Measurements from ENCODE around the gene PCDHAC2. TPM values are rescaled to one million over a fixed set of nuclear protein-coding genes. Genes with fewer than 3 reads are reported as not detected.

PCDHAC2 gene
- total RNA-seq, 6 experiments from 2014 or later: not detected

DNA sequence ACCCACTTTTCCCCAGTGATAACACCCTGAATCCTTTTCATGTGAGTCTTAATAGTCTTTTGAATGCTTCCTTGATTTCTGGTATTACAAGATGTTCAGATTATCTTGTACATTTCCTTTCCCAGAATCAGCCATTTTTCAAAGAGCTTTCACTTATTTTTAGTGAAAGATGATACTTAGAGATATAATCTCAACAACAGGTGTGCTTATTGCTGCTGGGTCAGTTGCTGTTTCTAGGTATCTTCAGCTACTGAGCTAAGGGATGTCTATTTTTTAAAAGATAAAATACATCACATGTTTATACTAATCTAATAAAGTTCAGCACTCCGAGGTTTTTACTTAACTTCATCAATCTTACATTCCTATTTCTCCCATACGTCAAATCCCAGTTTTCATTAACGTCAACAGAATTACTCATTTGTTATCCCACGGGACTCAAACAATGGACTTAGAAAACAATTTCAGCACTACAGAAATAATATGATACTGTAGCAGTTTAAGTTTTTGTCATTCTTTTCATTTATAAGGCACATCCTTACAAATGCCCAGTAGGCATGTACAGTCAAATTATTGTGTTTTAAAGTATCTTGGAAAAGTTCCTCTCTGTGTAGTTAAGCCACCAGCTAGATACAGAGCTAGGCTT is 31.2 kb upstream of the PCDHAC2 start:
- peaks cover 9% of the 10 kb centered on the region; the same call in 1 of the 2 replicates for H3K9me3 Mint-ChIP-seq
- H3K4me1 Mint-ChIP-seq (ENCODE audit: low read depth): no peaks in the 10 kb centered on the region
- no peaks in the 10 kb centered on the region; the same call in 1 of the 2 replicates for H3K27me3 Mint-ChIP-seq (ENCODE audit: insufficient read depth)
- no peak overlapping the region for H3K27ac Mint-ChIP-seq
- DNase-seq: no peak
- TF ChIP-seq, protein P1, sequence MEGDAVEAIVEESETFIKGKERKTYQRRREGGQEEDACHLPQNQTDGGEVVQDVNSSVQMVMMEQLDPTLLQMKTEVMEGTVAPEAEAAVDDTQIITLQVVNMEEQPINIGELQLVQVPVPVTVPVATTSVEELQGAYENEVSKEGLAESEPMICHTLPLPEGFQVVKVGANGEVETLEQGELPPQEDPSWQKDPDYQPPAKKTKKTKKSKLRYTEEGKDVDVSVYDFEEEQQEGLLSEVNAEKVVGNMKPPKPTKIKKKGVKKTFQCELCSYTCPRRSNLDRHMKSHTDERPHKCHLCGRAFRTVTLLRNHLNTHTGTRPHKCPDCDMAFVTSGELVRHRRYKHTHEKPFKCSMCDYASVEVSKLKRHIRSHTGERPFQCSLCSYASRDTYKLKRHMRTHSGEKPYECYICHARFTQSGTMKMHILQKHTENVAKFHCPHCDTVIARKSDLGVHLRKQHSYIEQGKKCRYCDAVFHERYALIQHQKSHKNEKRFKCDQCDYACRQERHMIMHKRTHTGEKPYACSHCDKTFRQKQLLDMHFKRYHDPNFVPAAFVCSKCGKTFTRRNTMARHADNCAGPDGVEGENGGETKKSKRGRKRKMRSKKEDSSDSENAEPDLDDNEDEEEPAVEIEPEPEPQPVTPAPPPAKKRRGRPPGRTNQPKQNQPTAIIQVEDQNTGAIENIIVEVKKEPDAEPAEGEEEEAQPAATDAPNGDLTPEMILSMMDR (IDR thresholded peaks at IDR 0.05): no peak
- H3K4me3 Mint-ChIP-seq: no peak overlapping the region
- H3K36me3 Mint-ChIP-seq (ENCODE audit: low read depth): no peaks in the 10 kb centered on the region

- Mint-ChIP-seq H3K27me3 (ENCODE audit: insufficient read depth) (no peaks in the 10 kb centered on the region), H3K9me3 (peaks cover 40% of the 10 kb centered on the region), H3K4me3 (no peak overlapping the region), H3K4me1 (ENCODE audit: low read depth) (no peaks in the 10 kb centered on the region), H3K27ac (no peak overlapping the region), H3K36me3 (ENCODE audit: low read depth) (no peaks in the 10 kb centered on the region; the same call in 1 of the 2 replicates)
- no peak for DNase-seq
- TF ChIP-seq, protein P1 (IDR thresholded peaks at IDR 0.05): no peak
These were observed 19.7 kb upstream of the PCDHAC2 start for GRCh38 chr5:140946578-140946977.

- H3K27ac Mint-ChIP-seq: no peak overlapping the region
- H3K4me3 Mint-ChIP-seq: no peak overlapping the region
- DNase-seq: no peak
- TF ChIP-seq, protein P1 (IDR thresholded peaks at IDR 0.05): no peak
- H3K27me3 Mint-ChIP-seq (ENCODE audit: insufficient read depth): no peaks in the 10 kb centered on the region
- no peaks in the 10 kb centered on the region; the same call in 1 of the 2 replicates for H3K36me3 Mint-ChIP-seq (ENCODE audit: low read depth)
- peaks cover 51% of the 10 kb centered on the region for H3K9me3 Mint-ChIP-seq
- no peaks in the 10 kb centered on the region for H3K4me1 Mint-ChIP-seq (ENCODE audit: low read depth)
These were observed 14.6 kb upstream of the PCDHAC2 start for GRCh38 chr5:140951636-140952035.

GRCh38 chr5:140953234-140953633 is 13.0 kb upstream of the PCDHAC2 start:
- no peak overlapping the region for H3K27ac Mint-ChIP-seq
- no peak for DNase-seq

DNA sequence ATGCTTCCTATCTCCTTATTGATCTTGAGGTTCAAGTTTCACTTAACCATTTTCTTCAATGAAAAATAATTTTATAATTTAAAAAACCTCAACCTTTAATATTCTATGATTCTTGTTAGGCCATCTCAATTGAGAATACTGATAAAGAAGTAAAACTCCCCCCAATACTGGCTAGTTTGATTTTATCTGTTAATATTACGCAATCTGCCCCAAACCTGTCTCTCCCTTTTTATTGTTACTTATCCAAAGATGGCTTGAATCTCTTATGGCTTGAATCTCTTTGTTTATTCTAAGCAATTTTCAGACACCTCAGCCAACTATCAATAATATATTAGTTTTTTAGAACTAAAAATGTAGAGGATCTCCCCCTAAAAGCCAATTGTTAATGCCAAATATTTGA is 4.1 kb upstream of the PCDHAC2 start:
- H3K27me3 Mint-ChIP-seq (ENCODE audit: insufficient read depth): no peaks in the 10 kb centered on the region; the same call in 1 of the 2 replicates
- no peaks in the 10 kb centered on the region for H3K36me3 Mint-ChIP-seq (ENCODE audit: low read depth)
- peaks cover 14% of the 10 kb centered on the region for H3K9me3 Mint-ChIP-seq
- H3K27ac Mint-ChIP-seq: no peak overlapping the region
- no peak overlapping the region for H3K4me3 Mint-ChIP-seq
- no peak for DNase-seq
- TF ChIP-seq, protein P1 (IDR thresholded peaks at IDR 0.05): no peak
- H3K4me1 Mint-ChIP-seq (ENCODE audit: low read depth): no peaks in the 10 kb centered on the region

More at GRCh38 chr5:140953234-140953633, 13.0 kb upstream of the PCDHAC2 start:
- Mint-ChIP-seq H3K9me3 (peaks cover 51% of the 10 kb centered on the region), H3K4me3 (no peak overlapping the region), H3K27me3 (ENCODE audit: insufficient read depth) (no peaks in the 10 kb centered on the region), H3K4me1 (ENCODE audit: low read depth) (no peaks in the 10 kb centered on the region), H3K36me3 (ENCODE audit: low read depth) (no peaks in the 10 kb centered on the region; the same call in 1 of the 2 replicates)
- TF ChIP-seq, protein P1 (IDR thresholded peaks at IDR 0.05): no peak

Data from HFFc6 (cell line).